HEK293 (cell line): ENCODE results near the gene HOXA3.

Source experiments
- CTCF ChIP-seq: fragments of 450-650 bp; formaldehyde crosslinking; IDR thresholded peaks from 2 replicates; pipeline ENCODE4 v1.5.1; 2016; ENCODE audit warnings: missing biosample characterization, missing genetic modification characterization
- KLF1 ChIP-seq: fragments of 450-650 bp; formaldehyde crosslinking; IDR thresholded peaks from 2 replicates; pipeline ENCODE4 v1.5.1; 2016; ENCODE audit warnings: missing biosample characterization, missing genetic modification characterization
- KLF16 ChIP-seq: fragments of 450-650 bp; formaldehyde crosslinking; IDR thresholded peaks from 2 replicates; pipeline ENCODE4 v1.5.1; 2017; ENCODE audit warnings: missing biosample characterization, missing genetic modification characterization
- SETDB1 ChIP-seq: IDR thresholded peaks from one replicate; pipeline ENCODE4 v1.6.1; 2017; ENCODE audit warnings: mild to moderate bottlenecking, low read length, moderate library complexity, mixed read lengths; ENCODE audit not compliant: insufficient read length
- TCF7L2 ChIP-seq: IDR thresholded peaks from 2 replicates; pipeline ENCODE4 v1.6.1; 2011; ENCODE audit warnings: low read depth, mild to moderate bottlenecking, inconsistent platforms, low read length, moderate library complexity, borderline replicate concordance
- ZNF174 ChIP-seq: fragments of 450-650 bp; formaldehyde crosslinking; IDR thresholded peaks from 2 replicates; pipeline ENCODE4 v1.5.0; 2017; ENCODE audit warnings: missing biosample characterization, mild to moderate bottlenecking, missing genetic modification characterization
- ZNF23 ChIP-seq: fragments of 450-650 bp; formaldehyde crosslinking; IDR thresholded peaks from 2 replicates; pipeline ENCODE4 v1.5.1; 2016; ENCODE audit warnings: missing biosample characterization, missing genetic modification characterization, borderline replicate concordance
- ZNF239 ChIP-seq: fragments of 450-650 bp; formaldehyde crosslinking; IDR thresholded peaks from 2 replicates; pipeline ENCODE4 v1.5.1; 2016; ENCODE audit warnings: missing biosample characterization, missing genetic modification characterization
- ZNF530 ChIP-seq: fragments of 450-650 bp; formaldehyde crosslinking; IDR thresholded peaks from 2 replicates; pipeline ENCODE4 v1.5.1; 2016; ENCODE audit warnings: low read depth, missing biosample characterization, missing genetic modification characterization
- ZNF660 ChIP-seq: fragments of 450-650 bp; IDR thresholded peaks from 2 replicates; pipeline ENCODE4 v1.5.1; 2018; ENCODE audit warnings: missing biosample characterization, mild to moderate bottlenecking, missing genetic modification characterization

- TF ChIP-seq CTCF: no peak
- TF ChIP-seq ZNF530: no peak
- TF ChIP-seq SETDB1: no peak
- TF ChIP-seq ZNF660 (tag by site-specific recombination): no peak
- no peak for TF ChIP-seq KLF1 (tag by site-specific recombination)
- TF ChIP-seq TCF7L2: no peak
- TF ChIP-seq KLF16: no peak
- no peak for TF ChIP-seq ZNF23 (tag by site-specific recombination)
- no peak for TF ChIP-seq ZNF174 (tag by site-specific recombination)
- TF ChIP-seq ZNF239 (tag by site-specific recombination): no peak
Observed at GRCh38 chr7:27114881-27115220, 37.5 kb downstream of the HOXA3 start.
